GM19023 (cell line): ENCODE measurements around the gene ANTXR1.

Source experiments
- ATAC-seq: cut with Tn5 transposase; IDR thresholded peaks from one replicate; pipeline ENCODE4 v1.9.1; 2021; ENCODE audit warnings: mild to moderate bottlenecking, moderate library complexity; ENCODE audit not compliant: unreplicated experiment

The ANTXR1 gene

GRCh38 chr2:69126341-69126740 lies 113.4 kb downstream of the ANTXR1 start:
- ATAC-seq, result no peak

GRCh38 chr2:69131452-69131851 lies 118.5 kb downstream of the ANTXR1 start:
- no peak for ATAC-seq

GRCh38 chr2:69131983-69132675 lies 119.2 kb downstream of the ANTXR1 start:
- no peak for ATAC-seq

- ATAC-seq, result no peak
Observed at GRCh38 chr2:69132960-69133590, 120.1 kb downstream of the ANTXR1 start.

- ATAC-seq, result no peak
Observed at GRCh38 chr2:69133898-69134297, 120.9 kb downstream of the ANTXR1 start.

GRCh38 chr2:69134306-69134945 lies 121.4 kb downstream of the ANTXR1 start:
- ATAC-seq, result no peak

GRCh38 chr2:69138247-69138772 lies 125.3 kb downstream of the ANTXR1 start:
- no peak for ATAC-seq

- no peak for ATAC-seq
Observed at GRCh38 chr2:69138793-69139459, 125.9 kb downstream of the ANTXR1 start.

- ATAC-seq, result no peak
Observed at GRCh38 chr2:69139778-69140670, 127.0 kb downstream of the ANTXR1 start.

- no peak for ATAC-seq
Observed at GRCh38 chr2:69141061-69141460, 128.1 kb downstream of the ANTXR1 start.

GRCh38 chr2:69143748-69144360 lies 130.9 kb downstream of the ANTXR1 start:
- ATAC-seq, result no peak

GRCh38 chr2:69145204-69145603 lies 132.2 kb downstream of the ANTXR1 start:
- ATAC-seq, result no peak

GRCh38 chr2:69147841-69148533 lies 135.0 kb downstream of the ANTXR1 start:
- no peak for ATAC-seq

- no peak for ATAC-seq
Observed at GRCh38 chr2:69149631-69150215, 136.7 kb downstream of the ANTXR1 start.

- no peak for ATAC-seq
Observed at GRCh38 chr2:69151931-69152330, 139.0 kb downstream of the ANTXR1 start.

GRCh38 chr2:69152847-69153583 lies 140.0 kb downstream of the ANTXR1 start:
- no peak for ATAC-seq

- no peak for ATAC-seq
Observed at GRCh38 chr2:69154106-69154505, 141.1 kb downstream of the ANTXR1 start.

- ATAC-seq, result no peak
Observed at GRCh38 chr2:69156624-69157023, 143.6 kb downstream of the ANTXR1 start.
